Measurements from ENCODE around the gene LEMD3. TPM values are rescaled to one million over a fixed set of nuclear protein-coding genes. Genes with fewer than 3 reads are reported as not detected.

LEMD3 gene
- total RNA-seq, 4 donors from 2014 or later: 38.3 to 57.3 (median 50.3) TPM

- H3K4me1 ChIP-seq: peaks cover 0 to 28% (median 5%) of the 10 kb centered on the region in 4 donors
- no peaks in the 10 kb centered on the region for H3K27me3 ChIP-seq
- DNase-seq (ENCODE audit: low spot score in 2 of 2): no peak
- TF ChIP-seq, protein P1, sequence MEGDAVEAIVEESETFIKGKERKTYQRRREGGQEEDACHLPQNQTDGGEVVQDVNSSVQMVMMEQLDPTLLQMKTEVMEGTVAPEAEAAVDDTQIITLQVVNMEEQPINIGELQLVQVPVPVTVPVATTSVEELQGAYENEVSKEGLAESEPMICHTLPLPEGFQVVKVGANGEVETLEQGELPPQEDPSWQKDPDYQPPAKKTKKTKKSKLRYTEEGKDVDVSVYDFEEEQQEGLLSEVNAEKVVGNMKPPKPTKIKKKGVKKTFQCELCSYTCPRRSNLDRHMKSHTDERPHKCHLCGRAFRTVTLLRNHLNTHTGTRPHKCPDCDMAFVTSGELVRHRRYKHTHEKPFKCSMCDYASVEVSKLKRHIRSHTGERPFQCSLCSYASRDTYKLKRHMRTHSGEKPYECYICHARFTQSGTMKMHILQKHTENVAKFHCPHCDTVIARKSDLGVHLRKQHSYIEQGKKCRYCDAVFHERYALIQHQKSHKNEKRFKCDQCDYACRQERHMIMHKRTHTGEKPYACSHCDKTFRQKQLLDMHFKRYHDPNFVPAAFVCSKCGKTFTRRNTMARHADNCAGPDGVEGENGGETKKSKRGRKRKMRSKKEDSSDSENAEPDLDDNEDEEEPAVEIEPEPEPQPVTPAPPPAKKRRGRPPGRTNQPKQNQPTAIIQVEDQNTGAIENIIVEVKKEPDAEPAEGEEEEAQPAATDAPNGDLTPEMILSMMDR (IDR thresholded peaks at IDR 0.05): no peak
- TF ChIP-seq EP300 (IDR thresholded peaks at IDR 0.05) (no peak), POLR2A (IDR thresholded peaks at IDR 0.05) (no peak)
- H3K4me3 ChIP-seq: no peak overlapping the region
- no peak overlapping the region for H3K27ac ChIP-seq
- peaks cover 0 to 6% (median 0%) of the 10 kb centered on the region in 3 donors for H3K36me3 ChIP-seq
- H3K9me3 ChIP-seq: no peaks in the 10 kb centered on the region
- WGBS, 2 donors: 91 to 93% methylated on average over 4 of the region's 4 CpGs
Observed at GRCh38 chr12:65189028-65189718, 19.8 kb downstream of the LEMD3 start.

- WGBS, 2 donors: 42 to 50% methylated on average over 9 of the region's 9 CpGs
- H3K4me1 ChIP-seq: peaks cover 0 to 12% (median 4%) of the 10 kb centered on the region in 4 donors
- H3K9me3 ChIP-seq: peaks cover 0 to 15% (median 0%) of the 10 kb centered on the region in 4 donors
- TF ChIP-seq POLR2A (IDR thresholded peaks at IDR 0.05) (no peak), EP300 (IDR thresholded peaks at IDR 0.05) (no peak)
- TF ChIP-seq, protein P1 (IDR thresholded peaks at IDR 0.05): no peak
- no peaks in the 10 kb centered on the region for H3K27me3 ChIP-seq
- DNase-seq (ENCODE audit: low spot score in 2 of 2): no peak
- no peak overlapping the region for H3K27ac ChIP-seq
- H3K36me3 ChIP-seq: peaks cover 0 to 6% (median 0%) of the 10 kb centered on the region in 3 donors
- no peak overlapping the region for H3K4me3 ChIP-seq
Observed at GRCh38 chr12:65192963-65193516, 23.7 kb downstream of the LEMD3 start.

- TF ChIP-seq EP300 (IDR thresholded peaks at IDR 0.05) (no peak), POLR2A (IDR thresholded peaks at IDR 0.05) (no peak)
- TF ChIP-seq, protein P1 (IDR thresholded peaks at IDR 0.05): no peak
- Histone ChIP-seq H3K27me3 (no peaks in the 10 kb centered on the region), H3K4me1 (peaks cover 0 to 3% (median 0%) of the 10 kb centered on the region in 4 donors), H3K4me3 (no peak overlapping the region), H3K36me3 (peaks cover 0 to 6% (median 0%) of the 10 kb centered on the region in 3 donors), H3K27ac (no peak overlapping the region), H3K9me3 (peaks cover 0 to 15% (median 0%) of the 10 kb centered on the region in 4 donors)
- WGBS, 2 donors: 95 to 99% methylated on average over 4 of the region's 4 CpGs
- no peak for DNase-seq (ENCODE audit: low spot score in 2 of 2)
Observed at GRCh38 chr12:65194949-65195348, 25.6 kb downstream of the LEMD3 start.

- DNase-seq (ENCODE audit: low spot score in 2 of 2): no peak
- Histone ChIP-seq H3K4me1 (peaks cover 0 to 3% (median 0%) of the 10 kb centered on the region in 4 donors), H3K4me3 (no peak overlapping the region), H3K36me3 (peaks cover 0 to 6% (median 0%) of the 10 kb centered on the region in 3 donors), H3K27ac (no peak overlapping the region), H3K9me3 (peaks cover 0 to 15% (median 0%) of the 10 kb centered on the region in 4 donors), H3K27me3 (no peaks in the 10 kb centered on the region)
- WGBS, 2 donors: 93 to 97% methylated on average over 2 of the region's 2 CpGs
- TF ChIP-seq EP300 (IDR thresholded peaks at IDR 0.05): no peak
- TF ChIP-seq POLR2A (IDR thresholded peaks at IDR 0.05): no peak
- TF ChIP-seq, protein P1 (IDR thresholded peaks at IDR 0.05): no peak
Observed at GRCh38 chr12:65195387-65196055, 26.1 kb downstream of the LEMD3 start.

Data from tibial nerve (tissue), 4 donors.